Stomach (tissue), 9 donors: Measurements from ENCODE around the gene CGB2. TPM values are rescaled to one million over a fixed set of nuclear protein-coding genes. Genes with fewer than 3 reads are reported as not detected.

Experiments
- DNase-seq, 2 donors: peaks; one replicate each; pipeline versions ENCODE4 v3.0.0 to v3.0.0-alpha.2; 2013 to 2019
- H3K27ac ChIP-seq, 5 donors: fragments of 200-600 bp in 4 of 5; sonication (generic) in 4 of 5; one replicate each; pipeline ENCODE4 v1.5.1; 2013 to 2019; ENCODE audit warnings: mild to moderate bottlenecking in 1 of 5, moderate library complexity in 1 of 5
- H3K27me3 ChIP-seq, 3 donors: fragments of 200-600 bp; sonication (generic); one replicate each; pipeline ENCODE4 v1.5.1; 2017 to 2019; ENCODE audit warnings: mixed run types in 1 of 3
- H3K36me3 ChIP-seq, 4 donors: fragments of 200-600 bp; sonication (generic); 1 replicate in 3 of 4; 2 replicates in 1 of 4; pipeline ENCODE4 v1.5.1; 2016 to 2019
- H3K4me1 ChIP-seq, 4 donors: fragments of 200-600 bp; sonication (generic); one replicate each; pipeline ENCODE4 v1.5.1; 2016 to 2019
- H3K4me3 ChIP-seq, 4 donors: fragments of 200-600 bp; sonication (generic) in 3 of 4; one replicate each; pipeline ENCODE4 v1.5.1; 2016 to 2019; ENCODE audit warnings: mild to moderate bottlenecking in 1 of 4
- H3K9me3 ChIP-seq, 4 donors: fragments of 200-600 bp; sonication (generic); one replicate each; pipeline ENCODE4 v1.5.1; 2016 to 2019
- CTCF ChIP-seq, 7 experiments: fragments of 450-650 bp in 4 of 7; fragments of 200-600 bp in 3 of 7; sonication (generic) in 3 of 7; IDR thresholded peaks; one replicate each; pipeline ENCODE4 v1.5.1; 2016 to 2019; ENCODE audit warnings: antibody characterized with exemption in 7 of 7, control low read depth in 2 of 7, mild to moderate bottlenecking in 1 of 7
- EP300 ChIP-seq: sonication (generic); formaldehyde crosslinking; IDR thresholded peaks from one replicate; pipeline ENCODE4 v1.6.1; 2017; ENCODE audit warnings: antibody characterized with exemption
- POLR2A ChIP-seq, 4 donors: fragments of 450-650 bp; IDR thresholded peaks; one replicate each; pipeline ENCODE4 v1.6.1; 2016; ENCODE audit warnings: antibody characterized with exemption in 4 of 4, control low read depth in 2 of 4, mild to moderate bottlenecking in 1 of 4, moderate library complexity in 1 of 4
- POLR2AphosphoS5 ChIP-seq, 3 donors: sonication (generic); formaldehyde crosslinking; IDR thresholded peaks; one replicate each; pipeline ENCODE4 v1.6.1; 2016; ENCODE audit warnings: antibody characterized with exemption in 3 of 3
- WGBS, 5 donors: extraction: QIAGEN DNeasy Blood & Tissue Kit in 3 of 5; methylation state at CpG; one replicate each; pipeline versions ENCODE4 v1.1.5 to v1.1.7; 2013 to 2018; 5-methylcytosine and 5-hydroxymethylcytosine counted together
- intact Hi-C: fragments of 100-400 bp; cut with DNase I; formaldehyde crosslinking; loops from one replicate; pipeline ENCODE4 v1.15.1; 2023; ENCODE audit warnings: low total_unique reads
- polyA plus RNA-seq, 3 donors: library from polyadenylated mRNA; stranded (reverse); fragments of 200-250 nt; gene quantifications; one replicate each; pipeline ENCODE4 v1.2.3, GENCODE V29; 2013
- total RNA-seq, 5 donors: library from RNA; depleted of rRNA; stranded (reverse); fragments of >200 nt; gene quantifications; one replicate each; pipeline versions ENCODE4 v1.1.0 to v1.2.3, GENCODE V29; 2014 to 2016
- donor health status: healthy with polysubstance abuse.
- donor health status: Bipolar disorder and iron deficiency.
- donor health status: healthy.

Gene CGB2
- total and polyA plus RNA-seq, 8 donors = not detected

GRCh38 chr19:48991011-48991609, 40.6 kb upstream of the CGB2 start:
- DNase-seq = no peak
- Histone ChIP-seq H3K9me3 (no peaks in the 10 kb centered on the region), H3K4me1 (peaks cover 32 to 47% (median 42%) of the 10 kb centered on the region in 4 donors), H3K36me3 (peaks cover 19 to 51% (median 45%) of the 10 kb centered on the region in 4 donors), H3K27ac (peak overlapping the region in 4 of 5 donors; percentile 85 to 96 (median 94)), H3K4me3 (peak overlapping the region; percentile 57 to 81 (median 71)), H3K27me3 (no peaks in the 10 kb centered on the region)
- TF ChIP-seq CTCF (IDR thresholded peaks at IDR 0.05) (no peak), POLR2AphosphoS5 (IDR thresholded peaks at IDR 0.05) (no peak), POLR2A (IDR thresholded peaks at IDR 0.05) (no peak)
- 82 to 91% (median 86%) methylated on average over 18 to 22 of the region's 22 CpGs for WGBS, 5 donors
- intact Hi-C loops = no loop called here

- peak overlapping the region; percentile 85 to 96 (median 94) for H3K27ac ChIP-seq
- intact Hi-C loops = no loop called here
- no peaks in the 10 kb centered on the region for H3K9me3 ChIP-seq
- H3K4me1 ChIP-seq = peaks cover 32 to 47% (median 42%) of the 10 kb centered on the region in 4 donors
- H3K27me3 ChIP-seq = no peaks in the 10 kb centered on the region
- peak overlapping the region; percentile 57 to 81 (median 71) for H3K4me3 ChIP-seq
- WGBS, 5 donors = 5 to 24% (median 17%) methylated on average over 7 to 8 of the region's 8 CpGs
- H3K36me3 ChIP-seq = peaks cover 15 to 42% (median 36%) of the 10 kb centered on the region in 4 donors
- DNase-seq = peak; percentile 65 to 87
- TF ChIP-seq EP300 (no peak), POLR2A (IDR thresholded peaks at IDR 0.05) (no peak), CTCF (IDR thresholded peaks at IDR 0.05) (no peak), POLR2AphosphoS5 (IDR thresholded peaks at IDR 0.05) (peak; percentile 57 to 87 (median 60))
Measured at GRCh38 chr19:48991873-48992580, 39.7 kb upstream of the CGB2 start.

GRCh38 chr19:48992581-48993174, 39.0 kb upstream of the CGB2 start:
- intact Hi-C loops = no loop called here
- Histone ChIP-seq H3K4me1 (peaks cover 32 to 47% (median 42%) of the 10 kb centered on the region in 4 donors), H3K27me3 (no peaks in the 10 kb centered on the region), H3K9me3 (no peaks in the 10 kb centered on the region), H3K27ac (peak overlapping the region; percentile 85 to 96 (median 94)), H3K36me3 (peaks cover 13 to 37% (median 31%) of the 10 kb centered on the region in 4 donors), H3K4me3 (peak overlapping the region; percentile 57 to 81 (median 71))
- TF ChIP-seq POLR2A (IDR thresholded peaks at IDR 0.05) = no peak
- no peak for TF ChIP-seq EP300
- no peak for TF ChIP-seq POLR2AphosphoS5 (IDR thresholded peaks at IDR 0.05)
- TF ChIP-seq CTCF (IDR thresholded peaks at IDR 0.05) = no peak
- WGBS, 5 donors = 0 to 1% (median 0%) methylated on average over 19 to 20 of the region's 20 CpGs
- no peak for DNase-seq

- intact Hi-C loops = no loop called here
Measured at GRCh38 chr19:48993175-48994034, 38.3 kb upstream of the CGB2 start, which contains the start of the genes GYS1 and RUVBL2. Gene GYS1, minus strand, starts transcription at chr19:48993309. Its CDS starts 197 bp downstream, at chr19:48993112. Gene RUVBL2, plus strand, starts transcription at chr19:48993887. Its CDS starts 25 bp downstream, at chr19:48993912.

More at GRCh38 chr19:48993175-48994034, 38.3 kb upstream of the CGB2 start, which contains the start of the genes GYS1 and RUVBL2:
- DNase-seq = peak; percentile 100
- no peaks in the 10 kb centered on the region for H3K27me3 ChIP-seq
- H3K9me3 ChIP-seq = no peaks in the 10 kb centered on the region
- peak within 1 kb of the TSS; percentile 57 to 81 (median 71) for H3K4me3 ChIP-seq
- peaks cover 8 to 29% (median 24%) of the 10 kb centered on the region in 4 donors for H3K36me3 ChIP-seq
- peaks cover 32 to 47% (median 42%) of the 10 kb centered on the region in 4 donors for H3K4me1 ChIP-seq
- 0 to 1% (median 1%) methylated on average over 32 to 56 of the region's 56 CpGs for WGBS, 5 donors
- H3K27ac ChIP-seq = peak within 1 kb of the TSS; percentile 85 to 96 (median 94)
- peak; percentile 96 to 99 (median 99) for TF ChIP-seq POLR2AphosphoS5 (IDR thresholded peaks at IDR 0.05)
- peak in 2 of 4 donors; percentile 54 to 79 for TF ChIP-seq POLR2A (IDR thresholded peaks at IDR 0.05)
- no peak for TF ChIP-seq EP300
- TF ChIP-seq CTCF (IDR thresholded peaks at IDR 0.05) = peak in 6 of 7 experiments; percentile 92 to 99 (median 98)
